GM12878 (cell line): ENCODE data around the gene UGGT1. TPM values are rescaled to one million over a fixed set of nuclear protein-coding genes. Genes with fewer than 3 reads are reported as not detected.

Source experiments
- ATAC-seq: fragments of 200-7000 bp; cut with Tn5 transposase; 3 replicates; pipeline ENCODE4 v1.9.1; 2020; ENCODE audit warnings: mild to moderate bottlenecking, moderate library complexity
- BruUV-seq: library from RNA; stranded (reverse); fragments of 400-500 nt; replicated peaks from 2 replicates; lab custom pipeline; 2021; lab: Mats Ljungman, UMichigan
- CTCF ChIA-PET: fragments of 300-600 bp; sonication (Branson Sonifier 250); formaldehyde crosslinking; extraction: SDS; loops from one replicate; lab custom pipeline; 2021; ENCODE audit warnings: inconsistent platforms; lab: Yijun Ruan, JAX
- POLR2A ChIA-PET: fragments of 350-600 bp; formaldehyde crosslinking; extraction: SDS; loops from one replicate; lab custom pipeline; 2021; ENCODE audit warnings: inconsistent platforms; lab: Charles Lee
- RAD21 ChIA-PET: fragments of 300-600 bp; sonication (Branson Sonifier 250); formaldehyde crosslinking; loops from one replicate; lab custom pipeline; 2023; ENCODE audit warnings: antibody characterized with exemption; ENCODE audit not compliant: unreplicated experiment; lab: Charles Lee
- SMC1A ChIA-PET: fragments of 300-600 bp; sonication (Branson Sonifier 250); formaldehyde crosslinking; loops from one replicate; lab custom pipeline; 2023; ENCODE audit not compliant: unreplicated experiment, uncharacterized antibody; lab: Charles Lee
- DNase-seq: peaks from one replicate; pipeline ENCODE4 v3.0.0-alpha.2; 2011; ENCODE audit warnings: low read depth, low spot score
- FAIRE-seq: peaks from 3 replicates; lab custom pipeline; 2011; peaks lifted over from hg19 to GRCh38; lab: Jason Lieb, UNC
- H2AFZ ChIP-seq: 2 replicates; pipeline ENCODE4 v1.6.0; 2011; ENCODE audit warnings: low read depth, low read length, control low read depth; ENCODE audit not compliant: control insufficient read depth
- H3K27ac ChIP-seq: 2 replicates; pipeline ENCODE4 v1.5.1; 2011; ENCODE audit warnings: control low read depth; ENCODE audit not compliant: control insufficient read depth, insufficient read depth
- H3K27me3 ChIP-seq, 2 experiments: replicated peaks in 1 of 2; 2 replicates each; pipeline versions ENCODE4 v1.6.0 to v1.6.1; 2011; ENCODE audit warnings: low read length in 1 of 2; ENCODE audit not compliant: control insufficient read depth in 2 of 2, insufficient read depth in 2 of 2
- H3K36me3 ChIP-seq, 2 experiments: 2 replicates each; pipeline ENCODE4 v1.5.1; 2011; ENCODE audit warnings: low read length in 1 of 2; ENCODE audit not compliant: control insufficient read depth in 2 of 2, insufficient read depth in 2 of 2
- H3K4me1 ChIP-seq: 2 replicates; pipeline ENCODE4 v1.6.1; 2011; ENCODE audit warnings: mild to moderate bottlenecking, low read length, moderate library complexity, mixed read lengths; ENCODE audit not compliant: control insufficient read depth, insufficient read depth
- H3K4me2 ChIP-seq: 2 replicates; pipeline ENCODE4 v1.6.0; 2011; ENCODE audit warnings: control low read depth; ENCODE audit not compliant: control insufficient read depth, insufficient read depth
- H3K4me3 ChIP-seq: fragments of 200-600 bp; sonication (generic); 2 replicates; pipeline ENCODE4 v1.5.1; 2016
- H3K79me2 ChIP-seq: 2 replicates; pipeline ENCODE4 v1.6.0; 2011; ENCODE audit warnings: low read length; ENCODE audit not compliant: control insufficient read depth, insufficient read depth
- H3K9ac ChIP-seq: 2 replicates; pipeline ENCODE4 v1.8.0; 2011; ENCODE audit warnings: low read length, control low read depth, mixed read lengths; ENCODE audit not compliant: control insufficient read depth, insufficient read depth
- H3K9me3 ChIP-seq: replicated peaks from 3 replicates; pipeline ENCODE4 v1.5.1; 2011; ENCODE audit warnings: mild to moderate bottlenecking, low read length; ENCODE audit not compliant: control insufficient read depth, insufficient read depth
- H4K20me1 ChIP-seq: 2 replicates; pipeline ENCODE4 v1.6.0; 2011; ENCODE audit not compliant: control insufficient read depth, insufficient read depth
- CEBPZ ChIP-seq: fragments of 150-350 bp; IDR thresholded peaks from 2 replicates; pipeline ENCODE4 v1.6.1; 2016; ENCODE audit warnings: low read depth, low read length
- MYB ChIP-seq: fragments of 150-350 bp; IDR thresholded peaks from 2 replicates; pipeline ENCODE4 v1.6.1; 2014; ENCODE audit warnings: mild to moderate bottlenecking, low read depth, low read length, borderline replicate concordance
- NFYB ChIP-seq: IDR thresholded peaks from 2 replicates; pipeline ENCODE4 v1.6.1; 2011; ENCODE audit warnings: low read depth, mild to moderate bottlenecking, low read length, improper control_type of control experiment, moderate library complexity; ENCODE audit not compliant: insufficient read depth
- RBBP5 ChIP-seq: fragments of 200-600 bp; sonication (generic); conservative IDR thresholded peaks from 2 replicates; pipeline ENCODE4 v1.6.1; 2016
- SMAD5 ChIP-seq: IDR thresholded peaks from 2 replicates; pipeline ENCODE4 v1.6.1; 2016; ENCODE audit warnings: antibody characterized with exemption, low read depth
- SUPT20H ChIP-seq: IDR thresholded peaks from 2 replicates; pipeline ENCODE4 v1.6.1; 2011; ENCODE audit warnings: low read depth, mild to moderate bottlenecking, low read length, moderate library complexity, borderline replicate concordance; ENCODE audit not compliant: control insufficient read depth
- YY1 ChIP-seq: IDR thresholded peaks from 2 replicates; pipeline ENCODE4 v1.6.1; 2011; ENCODE audit warnings: low read depth, mild to moderate bottlenecking, low read length
- ZNF207 ChIP-seq: fragments of 450-650 bp; IDR thresholded peaks from 2 replicates; pipeline ENCODE4 v1.6.1; 2014; ENCODE audit warnings: antibody characterized with exemption, mild to moderate bottlenecking, borderline replicate concordance
- ZNF687 ChIP-seq: fragments of 450-650 bp; IDR thresholded peaks from 2 replicates; pipeline ENCODE4 v1.6.1; 2017; ENCODE audit warnings: mild to moderate bottlenecking, moderate library complexity
- ZSCAN29 ChIP-seq: fragments of 450-650 bp; IDR thresholded peaks from 2 replicates; pipeline ENCODE4 v1.6.1; 2017; ENCODE audit warnings: mild to moderate bottlenecking, moderate library complexity
- WGBS: methylation state at CpG from one replicate; pipeline ENCODE4 v1.1.6; 2016; ENCODE audit warnings: low lambda C conversion rate; ENCODE audit not compliant: insufficient replicate concordance, insufficient coverage; ENCODE audit errors: missing lambda C conversion rate; 5-methylcytosine and 5-hydroxymethylcytosine counted together
- in situ Hi-C: fragments of 300-500 bp; cut with MboI; formaldehyde crosslinking; loops from 9 replicates; pipeline ENCODE4 v1.14.3; 2018; ENCODE audit warnings: mixed read lengths
- intact Hi-C: fragments of 100-400 bp; cut with micrococcal nuclease; formaldehyde crosslinking; loops from one replicate; pipeline ENCODE4 v1.14.2; 2022; ENCODE audit not compliant: unreplicated experiment
- polyA plus RNA-seq, 11 experiments: library from polyadenylated mRNA; depleted of rRNA in 4 of 11; unstranded in 6 of 11; stranded (reverse) in 5 of 11; fragments of >200 nt; fragmentation: Nextera tagmentation in 4 of 11; fragmentation: Illumina TruSeq in 1 of 11; extraction: Ambion mirVana in 4 of 11; extraction: Trizol in 1 of 11; gene quantifications; 1 replicate in 1 of 11; 2 replicates in 10 of 11; pipeline versions ENCODE4 v1.2.1 to v1.2.3, GENCODE V29; 2011 to 2016; ENCODE audit warnings: inconsistent platforms in 2 of 11, missing spikeins in 2 of 11, low read depth in 1 of 11
- total RNA-seq, 4 experiments: library from RNA; depleted of rRNA in 3 of 4; stranded (reverse); fragments of >200 nt in 3 of 4; fragmentation: Illumina TruSeq in 1 of 4; extraction: Trizol in 1 of 4; gene quantifications; 2 replicates each; pipeline versions ENCODE4 v1.2.1 to v1.2.3, GENCODE V29; 2013 to 2021

UGGT1 gene
- total and polyA plus RNA-seq, 10 of the 15 experiments (the other 5 are each of a cell fraction or from before 2014, with no cell fraction given): 4.1 to 49.8 (median 28.5) TPM

GRCh38 chr2:128095201-128095600 lies 4.2 kb downstream of the UGGT1 start:
- DNase-seq (no peak), FAIRE-seq (no peak), ATAC-seq (no peak)
- Histone ChIP-seq H3K27me3 (no peaks in the 10 kb centered on the region), H3K79me2 (peaks cover 58% of the 10 kb centered on the region), H2AFZ (no peak overlapping the region), H3K4me3 (peak overlapping the region; percentile 7; the same call in 1 of the 2 replicates), H3K4me2 (no peak overlapping the region), H3K4me1 (peaks cover 11% of the 10 kb centered on the region), H4K20me1 (no peaks in the 10 kb centered on the region), H3K27ac (no peak overlapping the region), H3K9ac (no peak overlapping the region), H3K9me3 (no peaks in the 10 kb centered on the region), H3K36me3 (peaks cover 2 to 10% of the 10 kb centered on the region in 2 experiments)
- CTCF ChIA-PET: interaction anchor here (1.0 to 1.2 kb wide), 2 partner anchors 70 to 504 kb away, joined by 3 read pairs; no protein-coding TSS in a partner anchor
- intact Hi-C loops: no loop called here
- RAD21 ChIA-PET: no interaction called here
- BruUV-seq: no TSS peak
- POLR2A ChIA-PET: interaction anchor here (0.7 kb wide), 1 partner anchor 185 kb away, joined by 5 read pairs; no protein-coding TSS in a partner anchor
- TF ChIP-seq CEBPZ (no peak), SMAD5 (no peak), RBBP5 (no peak), ZNF207 (no peak), YY1 (no peak), NFYB (no peak), ZNF687 (no peak), SUPT20H (no peak), MYB (no peak), ZSCAN29 (no peak)
- SMC1A ChIA-PET: interaction anchor here (1.5 kb wide), 1 partner anchor 18 kb away, joined by 4 read pairs; no protein-coding TSS in a partner anchor
- in situ Hi-C loops: no loop called here
- WGBS: 33% methylated on average over 3 of the region's 3 CpGs
